ENCODE results near the gene FARP1.

The FARP1 gene

GRCh38 chr13:98454389-98454881, 311.5 kb downstream of the FARP1 start:
- no peak overlapping the region for H3K9ac ChIP-seq (ENCODE audit: low read length)
- peaks cover 14% of the 10 kb centered on the region for H3K4me1 ChIP-seq (ENCODE audit: control insufficient read depth, low read depth, low read length)
- H3K36me3 ChIP-seq (ENCODE audit: control insufficient read depth, low read depth, low read length): peaks cover 38% of the 10 kb centered on the region

DNA sequence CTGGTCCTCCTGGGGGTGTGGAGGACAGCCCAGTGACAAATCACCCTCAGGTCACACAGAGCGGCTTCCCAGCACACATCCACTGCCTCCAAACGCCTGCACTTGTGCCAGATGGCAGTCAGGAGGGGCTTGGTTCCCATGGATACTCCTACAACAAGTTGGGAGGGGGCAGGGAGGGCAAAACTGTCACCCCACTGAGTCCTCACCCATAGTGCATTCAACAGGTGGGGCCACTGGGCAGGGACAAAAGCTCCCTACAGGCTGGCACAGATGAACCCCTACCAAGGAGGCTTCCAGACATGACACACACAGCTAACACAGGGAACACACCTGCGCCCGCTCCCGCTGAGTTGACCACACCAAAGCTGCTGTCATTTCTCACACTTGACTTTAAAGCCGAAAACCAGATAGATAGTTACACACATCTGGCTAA, 313.5 kb downstream of the FARP1 start:
- Histone ChIP-seq H3K4me3 (ENCODE audit: low read length) (no peak overlapping the region), H3K9me3 (ENCODE audit: control insufficient read depth, low read depth, low read length) (no peaks in the 10 kb centered on the region), H3K36me3 (ENCODE audit: control insufficient read depth, low read depth, low read length) (peaks cover 47% of the 10 kb centered on the region), H3K9ac (ENCODE audit: low read length) (no peak overlapping the region), H3K27me3 (ENCODE audit: control insufficient read depth, insufficient read depth, low read length) (no peaks in the 10 kb centered on the region), H3K4me1 (ENCODE audit: control insufficient read depth, low read depth, low read length) (peaks cover 2% of the 10 kb centered on the region), H3K27ac (ENCODE audit: low read length) (no peak overlapping the region)

More at GRCh38 chr13:98454389-98454881, 311.5 kb downstream of the FARP1 start:
- H3K27ac ChIP-seq (ENCODE audit: low read length): no peak overlapping the region
- H3K9me3 ChIP-seq (ENCODE audit: control insufficient read depth, low read depth, low read length): no peaks in the 10 kb centered on the region
- no peaks in the 10 kb centered on the region for H3K27me3 ChIP-seq (ENCODE audit: control insufficient read depth, insufficient read depth, low read length)
- H3K4me3 ChIP-seq (ENCODE audit: low read length): no peak overlapping the region

DNA sequence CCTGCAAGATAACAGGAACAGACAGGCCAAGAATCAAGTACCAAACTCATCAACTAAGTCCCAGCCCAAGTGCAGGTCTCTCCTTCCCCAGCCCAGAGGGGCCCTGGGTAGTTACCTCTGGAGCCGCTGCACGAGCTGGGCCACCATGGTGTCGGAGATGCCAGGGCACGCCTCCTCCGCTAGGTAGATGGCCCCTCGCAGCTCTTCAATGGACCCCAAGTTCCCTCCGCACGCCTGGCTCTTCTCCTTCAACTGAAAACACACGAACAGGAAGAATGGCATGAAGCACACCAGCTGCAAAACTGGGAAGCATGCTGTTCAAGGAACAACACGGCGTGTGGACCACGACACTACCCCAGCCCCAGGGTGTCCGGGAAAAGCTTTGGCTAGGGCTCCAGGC, 314.2 kb downstream of the FARP1 start:
- H3K9ac ChIP-seq (ENCODE audit: low read length): no peak overlapping the region
- no peaks in the 10 kb centered on the region for H3K4me1 ChIP-seq (ENCODE audit: control insufficient read depth, low read depth, low read length)
- no peaks in the 10 kb centered on the region for H3K27me3 ChIP-seq (ENCODE audit: control insufficient read depth, insufficient read depth, low read length)
- H3K36me3 ChIP-seq (ENCODE audit: control insufficient read depth, low read depth, low read length): peaks cover 45% of the 10 kb centered on the region
- H3K9me3 ChIP-seq (ENCODE audit: control insufficient read depth, low read depth, low read length): no peaks in the 10 kb centered on the region
- H3K27ac ChIP-seq (ENCODE audit: low read length): no peak overlapping the region
- H3K4me3 ChIP-seq (ENCODE audit: low read length): no peak overlapping the region

DNA sequence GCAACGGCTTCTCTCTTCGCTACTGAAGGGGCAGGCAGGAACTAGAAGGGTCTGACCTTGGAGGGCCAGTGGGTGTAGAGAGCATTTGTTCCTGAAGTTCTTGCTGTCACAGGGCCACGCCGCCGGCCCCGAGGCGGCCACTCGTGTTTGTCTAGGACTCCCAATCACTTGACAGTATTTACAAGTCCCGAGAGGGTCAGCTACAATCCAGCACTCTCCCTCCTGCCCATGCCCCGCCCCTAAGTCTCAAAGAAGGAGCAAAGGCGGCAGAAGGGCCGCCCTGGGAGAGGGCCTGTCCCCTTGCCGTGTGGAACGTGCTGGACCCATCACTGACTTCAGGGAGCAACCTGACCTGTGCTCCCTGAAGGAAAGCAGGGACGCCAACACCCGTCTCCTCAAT, 315.5 kb downstream of the FARP1 start:
- Histone ChIP-seq H3K4me1 (ENCODE audit: control insufficient read depth, low read depth, low read length) (no peaks in the 10 kb centered on the region), H3K9me3 (ENCODE audit: control insufficient read depth, low read depth, low read length) (no peaks in the 10 kb centered on the region), H3K4me3 (ENCODE audit: low read length) (no peak overlapping the region), H3K9ac (ENCODE audit: low read length) (no peak overlapping the region), H3K36me3 (ENCODE audit: control insufficient read depth, low read depth, low read length) (peaks cover 33% of the 10 kb centered on the region), H3K27ac (ENCODE audit: low read length) (no peak overlapping the region), H3K27me3 (ENCODE audit: control insufficient read depth, insufficient read depth, low read length) (no peaks in the 10 kb centered on the region)

DNA sequence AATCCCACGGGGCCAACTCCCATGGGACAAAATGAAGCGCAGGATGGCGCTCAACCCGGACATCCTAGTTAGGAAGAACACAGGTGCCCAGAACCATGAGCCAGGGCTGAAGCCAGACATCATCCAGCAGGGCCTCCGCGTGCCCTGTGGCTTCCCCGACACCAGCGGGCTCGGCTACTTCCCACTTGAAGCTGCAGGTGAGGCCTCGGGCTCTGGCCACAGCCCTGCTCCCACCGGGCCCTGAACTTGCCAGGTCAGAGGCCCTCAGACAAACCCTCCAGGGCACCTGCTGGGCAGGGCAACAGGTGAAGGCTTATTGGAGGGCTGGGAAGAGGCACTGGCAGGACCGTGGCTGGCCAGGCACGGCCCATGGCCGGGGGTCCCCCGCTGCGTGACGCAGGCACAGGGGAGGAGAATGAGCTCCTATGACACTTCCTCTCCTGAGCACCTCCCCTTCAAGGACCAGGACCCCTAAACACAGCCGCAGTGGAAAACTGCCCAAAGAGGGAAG, 316.3 kb downstream of the FARP1 start:
- Histone ChIP-seq H3K36me3 (ENCODE audit: control insufficient read depth, low read depth, low read length) (peaks cover 31% of the 10 kb centered on the region), H3K27ac (ENCODE audit: low read length) (no peak overlapping the region), H3K9ac (ENCODE audit: low read length) (no peak overlapping the region), H3K4me1 (ENCODE audit: control insufficient read depth, low read depth, low read length) (no peaks in the 10 kb centered on the region), H3K4me3 (ENCODE audit: low read length) (no peak overlapping the region), H3K27me3 (ENCODE audit: control insufficient read depth, insufficient read depth, low read length) (no peaks in the 10 kb centered on the region), H3K9me3 (ENCODE audit: control insufficient read depth, low read depth, low read length) (no peaks in the 10 kb centered on the region)

DNA sequence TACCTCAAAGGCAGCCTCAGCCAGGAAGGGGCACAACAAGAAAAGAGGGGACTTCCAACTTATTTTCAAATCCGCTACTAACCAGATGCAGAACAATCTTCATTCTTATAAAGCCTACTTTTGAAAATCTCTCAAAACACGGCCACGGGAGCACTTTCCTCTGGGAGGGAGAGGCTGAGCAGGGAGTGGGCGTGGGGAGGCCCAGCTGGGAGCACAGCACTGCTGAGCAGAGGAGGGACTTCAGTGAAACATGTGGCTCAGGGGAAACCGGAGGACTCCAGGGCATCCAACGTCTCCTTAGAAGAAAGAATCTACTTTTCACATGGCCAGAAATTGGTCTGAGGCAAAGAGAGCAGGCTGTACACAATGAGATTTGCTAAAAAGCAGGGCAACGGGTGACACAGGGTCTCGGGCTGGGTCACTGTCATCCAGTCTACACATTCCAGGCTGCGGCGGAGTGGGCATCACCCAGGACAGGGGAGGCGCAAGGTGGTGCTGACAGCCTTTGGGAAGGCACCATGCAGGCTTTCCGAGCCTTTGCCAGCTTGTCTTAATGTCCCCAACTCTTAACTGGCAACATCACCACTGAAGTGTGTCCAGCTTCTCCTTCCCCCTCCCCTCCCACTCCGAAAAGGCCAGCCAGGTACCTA, 317.0 kb downstream of the FARP1 start:
- Histone ChIP-seq H3K36me3 (ENCODE audit: control insufficient read depth, low read depth, low read length) (peaks cover 31% of the 10 kb centered on the region), H3K27me3 (ENCODE audit: control insufficient read depth, insufficient read depth, low read length) (no peaks in the 10 kb centered on the region), H3K4me3 (ENCODE audit: low read length) (no peak overlapping the region), H3K4me1 (ENCODE audit: control insufficient read depth, low read depth, low read length) (no peaks in the 10 kb centered on the region), H3K9ac (ENCODE audit: low read length) (no peak overlapping the region), H3K27ac (ENCODE audit: low read length) (no peak overlapping the region), H3K9me3 (ENCODE audit: control insufficient read depth, low read depth, low read length) (no peaks in the 10 kb centered on the region)

DNA sequence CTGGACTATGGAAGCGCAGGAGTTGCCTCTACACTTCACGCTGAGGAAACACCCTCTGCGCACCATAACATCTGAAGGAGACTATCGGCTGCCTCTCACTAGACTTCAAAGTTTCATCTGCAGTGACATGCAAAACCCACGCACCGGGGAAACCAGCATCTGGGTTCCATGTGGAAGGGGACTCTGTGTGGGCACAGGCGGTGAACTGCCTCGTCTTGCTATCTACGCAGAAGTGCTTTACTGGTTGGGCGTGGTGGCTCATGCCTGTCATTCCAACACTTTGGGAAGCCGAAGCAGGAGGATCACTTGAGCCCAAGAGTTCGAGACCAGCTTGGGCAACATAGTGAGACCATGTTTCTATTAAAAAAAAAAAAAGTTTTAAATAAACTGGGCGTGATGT, 317.6 kb downstream of the FARP1 start:
- no peaks in the 10 kb centered on the region for H3K9me3 ChIP-seq (ENCODE audit: control insufficient read depth, low read depth, low read length)
- H3K36me3 ChIP-seq (ENCODE audit: control insufficient read depth, low read depth, low read length): peaks cover 32% of the 10 kb centered on the region
- no peak overlapping the region for H3K4me3 ChIP-seq (ENCODE audit: low read length)
- no peaks in the 10 kb centered on the region for H3K4me1 ChIP-seq (ENCODE audit: control insufficient read depth, low read depth, low read length)
- no peak overlapping the region for H3K9ac ChIP-seq (ENCODE audit: low read length)
- H3K27ac ChIP-seq (ENCODE audit: low read length): no peak overlapping the region
- no peaks in the 10 kb centered on the region for H3K27me3 ChIP-seq (ENCODE audit: control insufficient read depth, insufficient read depth, low read length)

DNA sequence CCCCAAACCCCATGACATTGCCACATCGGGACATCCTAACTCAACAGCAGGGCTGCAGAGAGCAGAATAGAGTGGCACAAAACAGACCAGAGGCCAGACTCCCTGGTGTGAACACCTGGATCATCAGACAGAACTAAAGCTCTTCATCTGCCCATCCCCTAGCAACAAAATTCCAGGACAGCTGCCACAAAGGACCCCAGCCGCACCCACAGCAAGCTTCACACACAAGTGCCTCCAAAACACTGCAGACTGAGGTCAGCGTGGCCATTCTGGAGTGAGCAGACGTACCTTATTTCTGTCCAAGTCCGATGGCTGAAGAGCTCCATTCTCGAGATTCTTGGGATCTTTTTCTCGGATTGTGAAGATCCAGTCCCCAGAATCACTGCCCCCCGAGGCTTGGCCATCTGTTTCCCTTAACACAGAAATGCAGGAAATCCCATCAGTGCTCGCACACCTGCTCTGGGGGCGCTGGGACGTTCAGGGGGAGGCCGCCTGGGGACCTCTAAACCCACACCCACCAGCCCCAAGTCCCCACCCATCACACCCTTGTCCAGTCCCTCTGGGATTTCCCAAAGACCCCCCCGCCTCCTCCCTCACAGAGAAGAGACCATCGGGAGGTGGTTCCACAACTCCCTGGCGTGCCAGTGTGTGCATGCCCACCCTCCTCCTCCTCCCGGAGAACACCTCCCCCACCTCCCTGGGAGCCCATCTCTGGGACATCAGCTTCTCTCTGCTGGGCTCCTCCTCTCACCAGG, 318.8 kb downstream of the FARP1 start:
- Histone ChIP-seq H3K27me3 (ENCODE audit: control insufficient read depth, insufficient read depth, low read length) (no peaks in the 10 kb centered on the region), H3K4me3 (ENCODE audit: low read length) (no peak overlapping the region), H3K27ac (ENCODE audit: low read length) (no peak overlapping the region), H3K4me1 (ENCODE audit: control insufficient read depth, low read depth, low read length) (peaks cover 6% of the 10 kb centered on the region), H3K36me3 (ENCODE audit: control insufficient read depth, low read depth, low read length) (peaks cover 33% of the 10 kb centered on the region), H3K9ac (ENCODE audit: low read length) (no peak overlapping the region), H3K9me3 (ENCODE audit: control insufficient read depth, low read depth, low read length) (no peaks in the 10 kb centered on the region)

DNA sequence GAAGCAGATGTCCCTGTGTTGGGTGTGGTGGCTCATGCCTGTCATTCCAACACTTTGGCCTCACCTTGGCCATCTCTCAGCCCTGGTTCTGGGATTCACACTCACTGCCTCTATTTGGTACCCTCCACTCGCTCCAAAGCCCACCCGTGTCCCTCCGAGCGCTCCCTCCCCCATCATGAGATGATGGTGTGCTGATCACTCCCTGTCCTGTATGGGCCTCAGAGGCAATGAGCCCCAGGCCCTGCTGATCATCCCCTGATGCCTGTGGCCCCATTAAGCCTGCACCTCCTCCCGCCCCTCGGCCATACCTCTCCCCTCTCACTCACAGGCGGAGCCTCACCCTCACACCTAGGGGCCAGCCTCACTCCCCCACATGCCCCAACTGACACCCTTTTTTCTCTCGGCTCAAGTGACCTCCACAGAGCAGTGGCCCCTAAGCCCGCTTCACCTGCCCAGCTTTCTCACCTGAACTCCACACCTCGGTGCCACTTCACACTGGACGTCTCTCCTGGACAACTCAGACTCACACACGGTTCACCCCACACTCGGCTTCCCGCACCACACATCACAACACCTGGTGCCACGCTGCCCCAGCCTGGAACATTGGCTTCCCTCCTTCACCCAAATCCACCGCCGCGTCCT, 319.5 kb downstream of the FARP1 start:
- H3K36me3 ChIP-seq (ENCODE audit: control insufficient read depth, low read depth, low read length): peaks cover 29% of the 10 kb centered on the region
- H3K4me1 ChIP-seq (ENCODE audit: control insufficient read depth, low read depth, low read length): peaks cover 6% of the 10 kb centered on the region
- H3K27ac ChIP-seq (ENCODE audit: low read length): no peak overlapping the region
- H3K4me3 ChIP-seq (ENCODE audit: low read length): no peak overlapping the region
- H3K27me3 ChIP-seq (ENCODE audit: control insufficient read depth, insufficient read depth, low read length): no peaks in the 10 kb centered on the region
- H3K9me3 ChIP-seq (ENCODE audit: control insufficient read depth, low read depth, low read length): no peaks in the 10 kb centered on the region
- H3K9ac ChIP-seq (ENCODE audit: low read length): no peak overlapping the region

- H3K27me3 ChIP-seq (ENCODE audit: control insufficient read depth, insufficient read depth, low read length): no peaks in the 10 kb centered on the region
- H3K4me3 ChIP-seq (ENCODE audit: low read length): no peak overlapping the region
- no peak overlapping the region for H3K9ac ChIP-seq (ENCODE audit: low read length)
- H3K36me3 ChIP-seq (ENCODE audit: control insufficient read depth, low read depth, low read length): peaks cover 26% of the 10 kb centered on the region
- no peaks in the 10 kb centered on the region for H3K9me3 ChIP-seq (ENCODE audit: control insufficient read depth, low read depth, low read length)
- H3K27ac ChIP-seq (ENCODE audit: low read length): no peak overlapping the region
- H3K4me1 ChIP-seq (ENCODE audit: control insufficient read depth, low read depth, low read length): peaks cover 6% of the 10 kb centered on the region
These were observed 320.1 kb downstream of the FARP1 start for GRCh38 chr13:98462946-98463345.

DNA sequence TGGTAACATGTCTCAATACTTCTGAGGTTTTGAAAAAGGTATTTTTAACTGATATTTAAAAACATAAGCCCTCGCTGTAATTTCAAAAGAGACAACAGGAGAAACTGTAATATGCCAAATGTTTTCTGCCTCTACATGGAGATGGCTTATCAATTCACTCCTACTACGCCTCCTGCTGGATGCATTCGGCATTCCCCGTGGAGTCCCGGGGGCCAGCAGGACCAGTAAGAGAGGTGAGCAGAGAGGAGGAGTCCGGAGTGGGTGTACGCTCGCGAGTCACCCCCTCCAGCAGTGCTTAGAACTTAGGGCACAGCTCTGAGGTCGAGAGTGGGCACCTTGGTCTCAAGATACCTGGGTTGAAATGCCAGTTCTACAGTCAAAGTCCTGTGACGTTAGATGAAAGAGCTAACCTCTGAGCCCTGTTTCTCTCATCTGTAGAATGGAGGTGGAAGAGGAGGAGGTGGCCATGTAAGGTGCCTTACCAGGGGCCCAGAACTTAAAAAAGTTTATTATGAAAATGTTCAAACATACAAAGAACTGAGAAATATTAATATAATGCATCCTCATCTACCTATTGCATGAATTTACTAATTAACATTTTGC, 323.8 kb downstream of the FARP1 start:
- Histone ChIP-seq H3K27me3 (ENCODE audit: control insufficient read depth, insufficient read depth, low read length) (no peaks in the 10 kb centered on the region), H3K36me3 (ENCODE audit: control insufficient read depth, low read depth, low read length) (peaks cover 21% of the 10 kb centered on the region), H3K4me1 (ENCODE audit: control insufficient read depth, low read depth, low read length) (peaks cover 6% of the 10 kb centered on the region), H3K27ac (ENCODE audit: low read length) (no peak overlapping the region), H3K9ac (ENCODE audit: low read length) (no peak overlapping the region), H3K9me3 (ENCODE audit: control insufficient read depth, low read depth, low read length) (no peaks in the 10 kb centered on the region), H3K4me3 (ENCODE audit: low read length) (no peak overlapping the region)
